NCI-H128 (cell line): Measurements from ENCODE around the gene CDK14.
"Not testable (repeated sequence)": the region's sequence is repeated elsewhere in the genome, so short reads cannot be mapped to it uniquely, and the experiment has no call there.

Experiments
- DNase-seq: peaks from one replicate; lab custom pipeline; 2025; ENCODE audit not compliant: unreplicated experiment; lab: John Stamatoyannopoulos, UW

CDK14 gene

DNA sequence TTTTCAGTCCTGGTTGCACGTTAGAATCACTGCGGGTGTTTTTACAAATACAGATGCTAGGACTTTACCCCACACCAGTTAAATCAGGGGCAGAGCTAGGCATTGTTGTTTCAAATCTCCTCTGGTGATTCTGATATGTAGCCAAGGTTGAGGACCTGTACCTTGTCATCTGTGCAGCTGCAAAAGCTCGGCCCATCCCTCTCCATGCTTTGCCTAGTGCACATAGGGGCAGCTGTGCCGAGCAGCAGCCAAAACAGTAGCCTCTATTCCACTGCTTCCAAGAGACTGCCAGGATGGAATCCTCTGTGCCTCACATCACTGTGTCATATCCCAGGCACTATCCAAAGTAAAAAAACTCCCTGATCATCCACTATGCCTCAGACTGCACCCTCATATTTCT, 181.3 kb downstream of the CDK14 start:
- DNase-seq: no peak

DNA sequence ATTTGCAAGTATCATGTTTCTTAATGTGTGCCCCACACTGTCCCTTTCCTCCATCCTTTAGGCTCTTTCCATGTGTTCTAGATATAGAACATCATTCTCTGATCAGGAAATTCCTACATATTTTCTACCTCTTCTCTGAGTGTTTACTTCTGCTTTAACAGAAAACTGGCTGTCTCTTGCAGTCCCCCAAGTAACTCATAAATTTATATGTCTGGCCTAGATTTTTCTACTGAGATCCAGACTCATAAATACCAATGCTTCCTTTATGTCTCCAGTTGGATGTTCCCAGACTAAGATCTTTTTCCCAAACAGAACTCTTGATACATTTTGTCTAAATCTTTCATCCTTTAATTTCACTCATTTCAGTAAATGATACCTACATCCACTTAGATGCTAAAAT, 181.8 kb downstream of the CDK14 start:
- DNase-seq: no peak

DNA sequence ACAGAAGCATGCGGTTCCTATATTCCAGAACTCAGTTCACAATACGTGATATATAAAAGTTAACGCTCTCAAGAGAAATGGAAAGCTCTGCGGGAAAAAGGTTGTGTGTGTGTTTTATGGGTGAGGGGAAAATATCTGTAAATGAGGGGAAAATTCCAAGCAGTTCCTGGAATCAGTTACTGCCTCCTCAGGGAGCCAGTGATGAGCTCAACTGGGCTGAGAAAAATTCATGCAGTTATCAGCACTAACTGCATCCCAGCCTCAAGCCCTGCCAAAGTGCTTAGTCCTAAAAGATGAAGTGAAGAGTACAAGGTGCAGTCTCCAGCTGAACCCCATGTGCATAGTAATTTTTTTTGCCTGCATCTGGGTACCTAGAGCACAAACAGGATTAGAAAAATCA, 191.9 kb downstream of the CDK14 start:
- DNase-seq: no peak

DNA sequence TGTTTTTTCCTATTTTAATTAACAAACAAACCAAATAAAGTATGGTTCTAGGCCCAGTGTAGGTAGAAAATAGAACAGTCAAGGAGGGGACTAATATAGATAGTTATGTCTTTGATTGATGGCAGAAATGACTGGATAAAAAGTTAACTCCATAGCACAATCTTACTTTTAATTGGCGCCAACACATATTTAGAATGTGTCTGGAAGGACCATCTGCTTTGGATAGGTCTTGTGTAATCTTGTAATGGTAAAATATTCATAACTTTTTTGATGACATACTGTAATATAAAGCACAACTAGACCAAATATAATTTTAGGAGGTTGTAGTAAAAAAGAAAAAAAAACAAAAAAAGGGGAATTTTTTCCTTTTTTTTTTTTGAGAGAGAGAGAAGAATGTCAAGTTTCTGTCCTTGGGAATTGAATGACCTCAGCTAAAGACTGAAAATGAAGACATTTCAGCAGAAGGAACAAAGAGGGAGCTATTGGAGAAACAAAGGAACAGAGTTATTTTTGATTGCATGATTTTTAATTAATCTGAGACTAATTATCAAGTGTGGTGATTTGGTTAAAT, 193.7 kb downstream of the CDK14 start:
- DNase-seq: no peak

DNA sequence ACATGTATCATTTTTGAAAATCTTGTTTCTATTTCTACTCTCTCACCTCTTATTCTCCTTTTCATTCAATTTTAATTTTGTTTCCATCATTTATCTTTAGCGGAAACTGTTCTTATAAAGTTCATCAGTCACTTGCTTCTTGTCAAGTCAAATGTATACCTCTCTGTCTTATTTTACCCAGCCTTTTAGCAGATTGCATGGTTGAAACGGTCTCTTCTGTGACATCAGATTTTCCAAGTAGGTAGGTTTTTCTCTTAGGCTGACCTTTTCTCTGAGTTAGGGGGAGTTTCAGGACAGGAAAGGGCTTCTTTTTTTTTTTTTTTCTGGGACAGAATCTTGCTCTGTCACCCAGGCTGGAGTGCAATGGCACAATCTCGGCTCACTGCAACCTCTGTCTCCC, 195.5 kb downstream of the CDK14 start:
- DNase-seq: no peak

DNA sequence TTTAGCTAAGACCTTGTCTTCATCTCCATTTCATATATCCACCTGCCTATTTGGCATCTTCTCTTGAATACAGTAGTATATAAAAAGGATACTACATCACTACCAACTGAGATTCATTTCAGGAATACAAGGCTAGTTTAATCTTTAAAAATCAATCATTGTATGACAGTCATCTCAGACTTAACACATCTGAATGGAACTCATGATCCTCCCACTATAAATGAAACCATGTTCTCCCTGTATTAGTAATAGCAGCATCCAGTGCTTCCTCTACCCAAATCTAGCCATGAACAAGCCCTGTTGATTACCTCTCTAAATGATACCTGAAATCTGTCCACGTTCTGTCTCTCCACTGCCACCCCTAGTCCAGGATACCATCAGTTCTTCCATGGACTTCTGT, 196.2 kb downstream of the CDK14 start:
- DNase-seq: no peak

- DNase-seq: not testable (repeated sequence)
Observed at GRCh38 chr7:90794234-90794633, 198.1 kb downstream of the CDK14 start.

DNA sequence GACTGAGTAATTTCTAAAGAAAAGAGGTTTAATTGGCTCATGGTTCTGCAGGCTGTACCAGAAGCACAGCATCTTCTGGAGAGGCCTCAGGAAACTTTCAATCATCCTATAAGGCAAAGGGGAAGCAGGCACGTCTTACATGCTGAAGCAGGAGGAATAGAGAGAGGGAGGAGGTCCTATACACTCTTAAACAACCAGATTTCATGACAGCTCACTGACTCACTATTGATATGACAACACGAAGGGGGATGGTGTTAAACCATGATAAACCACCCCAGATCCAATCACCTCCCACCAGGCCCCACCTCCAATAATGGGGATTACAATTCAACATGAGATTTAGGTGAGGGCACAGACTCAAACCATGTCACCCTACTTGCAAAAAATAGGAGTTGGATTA, 201.5 kb downstream of the CDK14 start:
- no peak for DNase-seq

DNA sequence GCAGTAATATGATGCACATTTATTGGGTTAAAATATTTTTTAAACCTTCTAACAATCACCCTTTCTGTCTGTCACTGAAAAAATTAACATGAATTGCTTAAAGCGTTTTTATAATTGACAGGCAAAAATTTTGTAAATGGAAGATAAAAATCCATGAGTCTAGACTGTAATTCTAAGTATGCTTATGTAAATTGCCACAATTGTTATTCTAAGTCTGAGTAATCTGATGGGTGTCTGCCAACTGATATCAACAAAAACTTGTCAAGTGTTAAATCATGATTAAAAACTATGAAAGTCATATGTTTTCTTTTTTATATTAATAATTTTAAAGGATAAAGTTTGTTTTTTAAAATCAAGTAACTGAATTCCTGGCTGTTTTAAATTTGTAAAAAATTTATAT, 208.2 kb downstream of the CDK14 start:
- DNase-seq: no peak

DNA sequence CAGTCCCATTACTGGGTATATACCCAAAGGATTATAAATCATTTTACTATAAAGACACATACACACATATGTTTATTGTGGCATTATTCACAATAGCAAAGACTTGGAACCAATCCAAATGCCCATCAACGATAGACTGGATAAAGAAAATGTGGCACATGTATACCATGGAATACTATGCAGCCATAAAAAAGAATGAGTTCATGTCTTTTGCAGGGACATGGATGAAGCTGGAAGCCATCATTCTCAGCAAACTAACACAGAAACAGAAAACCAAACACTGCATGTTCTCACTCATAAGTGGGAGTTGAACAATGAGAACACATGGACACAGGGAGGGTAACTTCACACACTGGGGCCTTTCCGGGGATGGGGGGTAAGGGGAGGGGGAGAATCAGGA, 219.4 kb downstream of the CDK14 start:
- not testable (repeated sequence) for DNase-seq

GRCh38 chr7:90816511-90817142, 220.5 kb downstream of the CDK14 start:
- no peak for DNase-seq

DNA sequence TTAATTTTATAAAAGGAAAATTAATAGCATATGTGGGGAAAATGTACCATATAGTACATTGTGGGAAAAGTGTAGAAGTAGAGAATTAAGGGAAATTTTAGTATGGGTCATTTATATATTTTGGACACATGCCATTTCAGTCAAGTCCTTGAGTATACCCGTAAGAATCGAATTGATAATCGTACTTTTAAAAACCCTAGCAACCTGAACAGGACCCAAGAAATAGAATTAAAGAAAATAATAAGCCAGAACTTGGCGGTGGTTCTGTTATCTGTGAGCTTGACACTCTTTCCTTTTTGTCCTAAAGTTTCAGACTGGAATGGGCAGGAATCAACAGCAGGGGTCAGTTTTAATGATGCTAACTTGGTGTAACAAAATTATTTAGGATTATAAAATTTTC, 221.0 kb downstream of the CDK14 start:
- DNase-seq: no peak

DNA sequence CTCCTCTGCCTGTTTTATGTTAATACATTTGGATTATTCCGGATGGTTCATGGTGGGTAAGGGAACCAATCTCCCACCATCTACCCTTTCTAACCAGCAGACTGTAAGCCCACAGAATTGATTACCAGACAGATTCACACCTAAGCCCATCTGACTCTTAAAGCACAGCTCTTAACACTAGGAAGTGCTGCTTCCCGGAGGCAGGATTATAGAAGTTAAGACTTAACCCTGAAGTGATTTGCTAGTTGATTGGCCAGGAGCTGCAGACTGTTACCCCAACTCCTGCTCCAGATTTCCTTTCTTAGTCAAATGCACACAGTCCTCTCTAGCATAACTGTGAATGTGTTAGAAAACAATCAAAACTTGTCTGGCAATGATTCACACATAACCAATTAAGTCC, 221.7 kb downstream of the CDK14 start:
- no peak for DNase-seq

- no peak for DNase-seq
Observed at GRCh38 chr7:90818341-90818740, 222.2 kb downstream of the CDK14 start.

DNA sequence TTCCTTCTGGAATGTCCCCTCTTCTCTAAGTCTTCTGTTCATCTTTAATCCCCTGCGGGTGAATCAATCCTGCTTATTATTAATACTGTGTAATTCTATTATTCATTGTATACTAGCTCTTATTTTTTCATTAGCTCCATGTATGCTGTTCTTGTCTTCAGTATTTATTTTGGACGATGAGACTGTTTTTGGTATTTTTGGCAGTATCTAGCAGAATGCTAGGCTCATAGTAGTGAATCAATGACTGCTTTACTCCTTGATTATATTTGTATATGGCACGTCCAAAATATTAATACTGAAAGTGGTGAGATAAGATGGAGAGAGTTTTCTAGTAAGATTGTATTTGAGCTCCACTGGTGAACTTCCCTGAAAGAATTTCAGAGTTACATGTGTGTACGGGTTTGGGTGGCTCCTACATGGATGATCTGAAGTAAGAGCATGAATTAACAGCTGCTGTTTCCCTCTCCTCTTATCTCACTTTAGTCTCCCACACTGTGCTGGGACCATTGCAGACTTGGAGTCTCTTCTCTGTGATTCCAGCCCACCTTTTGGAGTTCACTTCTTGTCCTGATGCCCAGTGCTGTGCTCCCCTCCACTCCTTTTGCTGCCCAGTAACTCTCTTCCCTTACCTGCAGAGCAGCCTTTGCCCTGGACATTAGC, 226.0 kb downstream of the CDK14 start:
- DNase-seq: no peak

- no peak for DNase-seq
Observed at GRCh38 chr7:90824386-90825307, 228.5 kb downstream of the CDK14 start.

- no peak for DNase-seq
Observed at GRCh38 chr7:90825779-90826178, 229.7 kb downstream of the CDK14 start.

DNA sequence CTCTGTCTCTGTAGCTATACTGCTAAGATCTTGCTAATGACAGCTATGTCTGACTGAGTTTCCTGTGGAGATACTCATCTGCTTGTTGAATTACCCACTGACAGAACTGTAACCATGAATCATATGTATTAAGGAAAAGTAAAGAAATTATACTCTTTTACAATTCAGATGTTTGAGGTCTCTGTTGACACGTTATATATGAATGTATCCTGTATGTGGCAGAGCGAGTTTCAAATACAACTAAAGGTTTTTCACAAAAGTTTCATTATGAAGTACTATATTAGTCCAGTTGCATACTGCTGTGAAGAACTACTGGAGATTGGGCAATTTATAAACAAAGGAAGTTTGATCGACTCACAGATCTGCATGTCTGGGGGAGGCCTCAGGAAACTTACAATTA, 232.5 kb downstream of the CDK14 start:
- DNase-seq: no peak

GRCh38 chr7:90830308-90830707, 234.2 kb downstream of the CDK14 start:
- no peak for DNase-seq

DNA sequence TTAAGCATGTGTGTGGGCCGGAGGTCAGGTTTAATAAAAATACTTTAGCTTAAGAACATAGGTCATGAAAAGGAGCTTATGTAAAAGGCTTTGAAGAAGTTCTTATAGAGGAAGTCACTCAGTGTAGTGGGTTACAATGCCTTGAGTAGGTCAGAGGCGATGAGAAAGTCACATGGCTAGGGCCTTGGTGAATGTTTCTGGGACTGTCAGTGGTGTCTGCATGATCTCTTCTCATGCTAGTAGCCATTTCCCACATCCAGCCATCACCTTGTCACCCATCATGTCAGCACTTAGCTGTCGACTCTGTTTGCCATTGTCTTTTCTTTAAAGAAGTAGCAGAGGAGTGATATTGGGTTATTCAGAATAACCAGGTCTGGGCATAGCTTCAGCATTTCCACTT, 236.6 kb downstream of the CDK14 start:
- DNase-seq: no peak

DNA sequence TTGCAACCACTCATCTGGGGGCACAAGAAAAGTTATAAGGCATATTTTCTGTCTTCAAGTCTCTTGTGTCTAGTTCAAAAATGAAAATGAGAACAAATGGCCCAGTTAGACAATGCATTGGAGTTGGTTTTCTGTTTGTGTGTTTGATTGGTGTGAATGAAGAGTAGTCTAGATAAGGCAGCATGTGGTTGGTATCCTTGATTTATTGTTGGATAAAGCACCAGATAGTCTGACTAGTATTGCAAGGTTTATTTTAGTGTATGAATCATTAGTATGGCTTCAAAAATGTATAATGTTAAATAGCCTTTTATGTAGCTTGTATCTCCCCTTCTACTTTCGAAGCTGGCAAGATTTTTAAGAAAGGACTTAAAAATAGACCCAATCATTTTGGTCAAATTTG, 237.3 kb downstream of the CDK14 start:
- no peak for DNase-seq

- DNase-seq: no peak
Observed at GRCh38 chr7:90834771-90835170, 238.7 kb downstream of the CDK14 start.
